Mesodermal cell (in vitro differentiated cells): ENCODE measurements around the gene BCO2.

Experiments used
- H3K27ac ChIP-seq: 2 replicates; pipeline ENCODE4 v1.7.0; 2013; ENCODE audit warnings: mild to moderate bottlenecking, low read depth, low read length, moderate library complexity; ENCODE audit not compliant: severe bottlenecking
- H3K36me3 ChIP-seq: 2 replicates; pipeline ENCODE4 v1.7.1; 2013; ENCODE audit warnings: mild to moderate bottlenecking, low read length, moderate library complexity; ENCODE audit not compliant: control insufficient read depth, insufficient read depth
- H3K4me1 ChIP-seq: one replicate; pipeline ENCODE4 v1.7.1; 2013; ENCODE audit warnings: mild to moderate bottlenecking, low read length; ENCODE audit not compliant: insufficient read depth, control insufficient read depth, poor library complexity, severe bottlenecking
- H3K4me3 ChIP-seq: 2 replicates; pipeline ENCODE4 v1.7.0; 2013; ENCODE audit warnings: low read length, control low read depth, mild to moderate bottlenecking; ENCODE audit not compliant: insufficient read depth, poor library complexity, severe bottlenecking; ENCODE audit errors: extremely low read depth
- H3K9me3 ChIP-seq: 2 replicates; pipeline ENCODE4 v1.7.1; 2013; ENCODE audit warnings: mild to moderate bottlenecking, low read length, moderate library complexity; ENCODE audit not compliant: control insufficient read depth
- WGBS, 2 experiments: methylation state at CpG; one replicate each; pipeline ENCODE4 v1.1.5; 2013; ENCODE audit warnings: missing lambda C conversion rate in 2 of 2; ENCODE audit not compliant: insufficient coverage in 2 of 2; 5-methylcytosine and 5-hydroxymethylcytosine counted together

BCO2 gene

DNA sequence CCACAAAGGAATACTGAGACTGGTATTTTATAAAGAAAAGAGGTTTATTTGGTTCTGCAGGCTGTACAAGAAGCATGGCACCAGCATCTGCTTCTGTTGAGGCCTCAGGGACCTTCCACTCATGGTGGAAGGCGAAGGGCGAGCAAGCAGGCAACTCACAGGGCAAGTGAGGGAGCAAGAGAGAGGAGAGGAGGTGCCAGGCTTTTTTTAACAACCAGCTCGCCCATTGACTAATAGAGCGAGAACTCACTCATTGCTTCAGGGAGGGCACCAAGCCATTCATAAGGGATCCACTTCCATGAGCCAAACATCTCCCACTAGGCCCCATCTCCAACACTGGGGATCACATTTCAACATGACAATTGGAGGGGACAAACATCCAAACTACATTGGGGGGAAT is 52.2 kb downstream of the BCO2 start:
- WGBS, 2 experiments, result 50 to 71% methylated on average over 2 to 4 of the region's 4 CpGs
- peak overlapping the region; percentile 70 for H3K4me3 ChIP-seq
- H3K9me3 ChIP-seq, result no peaks in the 10 kb centered on the region
- peaks cover 29% of the 10 kb centered on the region for H3K36me3 ChIP-seq
- no peaks in the 10 kb centered on the region for H3K4me1 ChIP-seq
- H3K27ac ChIP-seq, result no peak overlapping the region

DNA sequence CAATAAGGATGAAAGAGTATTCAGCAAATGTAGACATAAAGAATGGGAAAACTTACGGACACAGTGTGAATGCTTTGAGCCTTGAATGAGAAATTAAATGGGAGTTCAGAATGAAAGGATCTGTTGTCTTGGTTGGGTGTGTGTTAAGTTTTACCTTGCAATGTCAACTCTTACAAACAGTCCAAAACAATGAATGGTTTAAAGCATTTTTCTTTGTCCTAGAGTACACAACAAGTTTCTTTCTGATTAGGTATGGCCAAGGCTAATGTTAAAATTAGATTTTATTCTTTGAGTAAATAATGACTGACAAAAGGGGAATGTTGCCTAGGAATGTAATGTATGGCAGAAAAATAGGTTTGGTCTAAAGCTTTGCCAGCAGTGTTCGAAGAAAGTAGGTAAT is 53.4 kb downstream of the BCO2 start:
- no peak overlapping the region for H3K27ac ChIP-seq
- 100% methylated on average over 1 of the region's 2 CpGs for WGBS, 2 experiments

DNA sequence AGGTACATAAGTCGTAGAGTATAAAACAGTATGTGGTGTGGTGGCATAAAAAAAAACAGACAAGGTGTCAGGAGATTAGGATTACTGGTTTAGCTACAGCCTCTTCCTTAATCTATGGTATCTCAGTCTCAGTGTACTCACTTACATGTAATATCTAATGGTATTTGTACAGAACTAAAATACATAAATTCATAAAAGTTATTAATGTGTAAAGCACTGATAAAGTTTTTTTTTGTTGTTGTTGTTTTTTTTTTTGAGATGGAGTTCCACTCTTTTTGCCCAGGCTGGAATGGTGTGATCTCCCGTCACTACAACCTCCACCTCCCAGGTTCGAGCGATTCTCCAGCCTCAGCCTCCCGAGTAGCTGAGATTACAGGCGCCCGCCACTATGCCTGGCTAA is 53.8 kb downstream of the BCO2 start:
- no peak overlapping the region for H3K4me3 ChIP-seq
- H3K9me3 ChIP-seq, result no peaks in the 10 kb centered on the region
- peaks cover 42% of the 10 kb centered on the region for H3K36me3 ChIP-seq
- H3K4me1 ChIP-seq, result no peaks in the 10 kb centered on the region
- no peak overlapping the region for H3K27ac ChIP-seq
- WGBS, 2 experiments, result 80 to 100% methylated on average over 1 to 4 of the region's 7 CpGs

More for the DNA sequence above, 53.4 kb downstream of the BCO2 start:
- Histone ChIP-seq H3K9me3 (no peaks in the 10 kb centered on the region), H3K36me3 (peaks cover 39% of the 10 kb centered on the region), H3K4me1 (no peaks in the 10 kb centered on the region), H3K4me3 (no peak overlapping the region)

- 50% methylated on average over 2 of the region's 3 CpGs; no CpG with 5 or more reads in 1 of the 2 experiments for WGBS, 2 experiments
- H3K27ac ChIP-seq, result no peak overlapping the region
These were observed 54.6 kb downstream of the BCO2 start for GRCh38 chr11:112229746-112230433.

DNA sequence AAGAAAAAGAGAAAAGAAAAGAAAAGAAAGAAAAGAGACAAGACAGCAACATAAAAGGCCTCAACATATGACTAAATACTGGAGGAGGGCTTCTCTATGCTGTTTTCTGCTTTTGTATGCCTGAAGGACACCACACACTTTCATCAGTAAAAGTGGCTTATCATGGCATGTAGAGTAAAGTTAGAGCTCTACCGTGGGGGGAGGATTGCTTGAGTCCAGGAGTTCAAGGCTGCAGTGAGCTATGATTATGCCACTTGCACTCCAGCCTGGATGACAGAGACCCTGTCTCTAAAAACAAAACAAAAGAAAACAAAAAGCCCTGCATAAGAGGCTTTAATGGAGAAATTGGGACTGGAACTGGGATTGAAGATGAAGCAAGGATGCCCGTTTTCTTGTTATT is 56.6 kb downstream of the BCO2 start:
- Histone ChIP-seq H3K4me1 (no peaks in the 10 kb centered on the region), H3K9me3 (no peaks in the 10 kb centered on the region), H3K36me3 (peaks cover 66% of the 10 kb centered on the region), H3K27ac (no peak overlapping the region), H3K4me3 (no peak overlapping the region)
- WGBS, 2 experiments, result no CpG with 5 or more reads among the region's 2 CpGs

More at GRCh38 chr11:112229746-112230433, 54.6 kb downstream of the BCO2 start:
- H3K4me3 ChIP-seq, result no peak overlapping the region
- no peaks in the 10 kb centered on the region for H3K9me3 ChIP-seq
- H3K36me3 ChIP-seq, result peaks cover 46% of the 10 kb centered on the region
- H3K4me1 ChIP-seq, result no peaks in the 10 kb centered on the region

DNA sequence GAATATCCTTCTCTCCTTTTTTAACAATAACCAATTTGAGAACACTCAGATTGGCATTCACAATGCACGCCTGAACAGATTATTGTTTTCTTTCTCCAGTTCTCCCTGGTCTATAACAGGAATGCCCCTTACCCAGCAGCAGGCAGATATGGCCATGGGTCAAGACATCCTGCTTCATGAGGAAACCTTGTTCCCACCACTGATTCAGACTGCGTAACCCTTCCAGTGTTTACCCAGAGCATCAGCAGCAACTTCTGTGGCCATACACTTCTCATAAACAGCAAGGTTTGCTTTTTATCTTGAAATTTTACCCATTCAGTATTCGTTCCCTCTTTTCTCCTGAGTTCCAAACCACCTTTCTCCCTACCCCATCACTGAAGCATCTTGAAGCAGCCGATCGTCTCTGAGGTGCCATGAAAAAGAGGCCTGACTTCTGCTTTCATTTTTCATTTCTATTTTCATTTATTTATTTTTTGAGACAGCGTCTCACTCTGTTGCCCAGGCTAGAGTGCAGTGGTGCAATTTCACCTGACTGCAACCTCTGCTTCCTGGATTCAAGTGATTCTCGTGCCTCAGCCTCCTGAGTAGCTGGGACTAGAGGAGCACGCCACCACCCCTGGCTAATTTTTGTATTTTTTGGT is 60.6 kb downstream of the BCO2 start:
- Histone ChIP-seq H3K9me3 (no peaks in the 10 kb centered on the region), H3K27ac (no peak overlapping the region), H3K4me3 (no peak overlapping the region), H3K36me3 (peaks cover 75% of the 10 kb centered on the region), H3K4me1 (no peaks in the 10 kb centered on the region)
- 96% methylated on average over 7 to 8 of the region's 8 CpGs for WGBS, 2 experiments

DNA sequence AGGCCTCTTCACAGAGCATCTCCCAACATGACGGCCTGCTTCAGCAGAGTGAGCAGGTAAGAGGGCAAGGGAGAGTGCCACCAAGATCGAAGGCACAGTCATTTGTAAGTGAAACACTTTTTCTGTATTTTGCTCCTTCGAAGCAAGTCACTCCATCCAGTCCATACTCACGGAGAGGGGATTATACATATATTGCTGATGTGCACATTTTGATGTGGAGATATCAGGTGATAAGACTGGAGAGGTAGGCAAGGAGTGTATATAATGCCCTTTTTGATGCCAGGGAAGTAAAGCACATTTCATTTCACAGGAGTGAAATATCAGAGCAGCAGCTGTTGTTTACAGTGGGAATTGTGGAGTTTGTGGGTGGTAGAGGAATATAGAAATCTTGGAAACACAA is 62.1 kb downstream of the BCO2 start:
- 93 to 100% methylated on average over 2 to 3 of the region's 4 CpGs for whole genome bisulfite sequencing, 2 experiments
- Histone ChIP-seq H3K27ac (no peak overlapping the region), H3K9me3 (no peaks in the 10 kb centered on the region), H3K36me3 (peaks cover 78% of the 10 kb centered on the region), H3K4me3 (no peak overlapping the region), H3K4me1 (peaks cover 3% of the 10 kb centered on the region)

- peaks cover 3% of the 10 kb centered on the region for H3K4me1 ChIP-seq
- no peak overlapping the region for H3K27ac ChIP-seq
- WGBS, 2 experiments, result 100% methylated on average over 1 of the region's 3 CpGs
- no peaks in the 10 kb centered on the region for H3K9me3 ChIP-seq
- peaks cover 73% of the 10 kb centered on the region for H3K36me3 ChIP-seq
- no peak overlapping the region for H3K4me3 ChIP-seq
These were observed 62.7 kb downstream of the BCO2 start for GRCh38 chr11:112238041-112238440.

GRCh38 chr11:112241486-112241885 is 66.2 kb downstream of the BCO2 start:
- 86 to 100% methylated on average over 2 of the region's 3 CpGs for WGBS, 2 experiments
- H3K4me3 ChIP-seq, result no peak overlapping the region
- H3K27ac ChIP-seq, result no peak overlapping the region
- no peaks in the 10 kb centered on the region for H3K9me3 ChIP-seq
- H3K4me1 ChIP-seq, result peaks cover 3% of the 10 kb centered on the region
- H3K36me3 ChIP-seq, result peaks cover 50% of the 10 kb centered on the region

- Histone ChIP-seq H3K4me1 (peaks cover 6% of the 10 kb centered on the region), H3K36me3 (peaks cover 6% of the 10 kb centered on the region), H3K4me3 (no peak overlapping the region), H3K9me3 (no peaks in the 10 kb centered on the region), H3K27ac (no peak overlapping the region)
- 100% methylated on average over 3 of the region's 4 CpGs; no CpG with 5 or more reads in 1 of the 2 experiments for WGBS, 2 experiments
These were observed 71.9 kb downstream of the BCO2 start for GRCh38 chr11:112247201-112247600.

GRCh38 chr11:112248201-112248600 is 72.9 kb downstream of the BCO2 start:
- Histone ChIP-seq H3K4me1 (peaks cover 6% of the 10 kb centered on the region), H3K4me3 (no peak overlapping the region), H3K36me3 (peaks cover 5% of the 10 kb centered on the region), H3K9me3 (no peaks in the 10 kb centered on the region), H3K27ac (no peak overlapping the region)
- 100% methylated on average over 1 of the region's 2 CpGs; no CpG with 5 or more reads in 1 of the 2 experiments for WGBS, 2 experiments
